Breast epithelium (tissue), 4 donors: ENCODE data around the gene NTRK2. TPM values are rescaled to one million over a fixed set of nuclear protein-coding genes. Genes with fewer than 3 reads are reported as not detected.

Experiments
- DNase-seq, 2 donors: peaks; one replicate each; pipeline ENCODE4 v3.0.0-alpha.2; 2019; ENCODE audit warnings: low spot score in 2 of 2
- H3K27ac ChIP-seq, 2 donors: fragments of 200-600 bp; sonication (generic) in 1 of 2; one replicate each; pipeline ENCODE4 v1.5.1; 2016 to 2019; ENCODE audit warnings: mild to moderate bottlenecking in 1 of 2
- H3K27me3 ChIP-seq, 2 donors: fragments of 200-600 bp; sonication (generic) in 1 of 2; one replicate each; pipeline versions ENCODE4 v1.5.1 to v1.6.0; 2017 to 2019; ENCODE audit warnings: control low read depth in 1 of 2, mild to moderate bottlenecking in 1 of 2
- H3K36me3 ChIP-seq: fragments of 200-600 bp; one replicate; pipeline ENCODE4 v1.5.1; 2019
- H3K4me1 ChIP-seq, 2 donors: fragments of 200-600 bp; sonication (generic); one replicate each; pipeline ENCODE4 v1.5.1; 2016 to 2019; ENCODE audit warnings: control low read depth in 1 of 2
- H3K4me3 ChIP-seq, 3 donors: fragments of 200-600 bp; sonication (generic); 1 replicate in 2 of 3; 2 replicates in 1 of 3; pipeline ENCODE4 v1.5.1; 2016 to 2019; ENCODE audit warnings: mild to moderate bottlenecking in 3 of 3, moderate library complexity in 2 of 3
- H3K9me3 ChIP-seq, 2 donors: fragments of 200-600 bp; sonication (generic) in 1 of 2; one replicate each; pipeline ENCODE4 v1.5.1; 2016 to 2019; ENCODE audit warnings: control low read depth in 1 of 2
- POLR2A ChIP-seq: fragments of 450-650 bp; IDR thresholded peaks from one replicate; pipeline ENCODE4 v1.6.1; 2016; ENCODE audit warnings: antibody characterized with exemption, mild to moderate bottlenecking, moderate library complexity
- POLR2AphosphoS5 ChIP-seq, 3 donors: sonication (generic); formaldehyde crosslinking; IDR thresholded peaks; one replicate each; pipeline ENCODE4 v1.6.1; 2017; ENCODE audit warnings: antibody characterized with exemption in 3 of 3
- intact Hi-C: fragments of 100-400 bp; cut with DNase I; formaldehyde crosslinking; loops from one replicate; pipeline ENCODE4 v1.15.1; 2023; ENCODE audit warnings: low total_unique reads
- total RNA-seq, 3 donors: library from RNA; depleted of rRNA; stranded (reverse); fragments of >200 nt; gene quantifications; one replicate each; pipeline ENCODE4 v1.1.0, GENCODE V29; 2016
- TF ChIP-seq, protein P1 (sequence below), 3 donors: fragments of 450-650 bp; IDR thresholded peaks; one replicate each; pipeline ENCODE4 v1.5.1; 2016 to 2017; ENCODE audit warnings: antibody characterized with exemption in 3 of 3, mild to moderate bottlenecking in 3 of 3, moderate library complexity in 3 of 3

Gene NTRK2
- total RNA-seq, 3 donors from 2014 or later, result 25.9 to 134 (median 112) TPM

DNA sequence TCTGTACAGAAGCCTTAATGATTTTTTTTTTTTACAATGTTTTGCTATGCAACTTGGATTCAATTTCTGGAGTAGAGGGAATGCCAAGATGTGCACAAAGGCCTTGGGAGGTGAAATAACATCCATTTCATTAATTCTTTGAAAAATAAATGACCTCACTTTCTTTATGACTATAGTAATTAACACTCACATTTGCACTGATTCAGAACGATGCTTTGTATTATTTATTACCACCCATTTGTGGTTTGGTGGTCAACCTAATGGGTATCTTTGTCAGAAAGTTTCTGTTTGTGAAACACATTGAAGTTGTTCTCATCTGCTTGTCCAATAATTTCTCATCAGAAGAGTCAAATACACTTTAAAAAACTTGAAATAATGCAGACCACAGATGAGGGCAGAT, 169.3 kb downstream of the NTRK2 start:
- Histone ChIP-seq H3K4me1 (no peaks in the 10 kb centered on the region), H3K27ac (no peak overlapping the region), H3K27me3 (no peaks in the 10 kb centered on the region), H3K4me3 (no peak overlapping the region), H3K9me3 (no peaks in the 10 kb centered on the region), H3K36me3 (no peaks in the 10 kb centered on the region)
- TF ChIP-seq, protein P1, sequence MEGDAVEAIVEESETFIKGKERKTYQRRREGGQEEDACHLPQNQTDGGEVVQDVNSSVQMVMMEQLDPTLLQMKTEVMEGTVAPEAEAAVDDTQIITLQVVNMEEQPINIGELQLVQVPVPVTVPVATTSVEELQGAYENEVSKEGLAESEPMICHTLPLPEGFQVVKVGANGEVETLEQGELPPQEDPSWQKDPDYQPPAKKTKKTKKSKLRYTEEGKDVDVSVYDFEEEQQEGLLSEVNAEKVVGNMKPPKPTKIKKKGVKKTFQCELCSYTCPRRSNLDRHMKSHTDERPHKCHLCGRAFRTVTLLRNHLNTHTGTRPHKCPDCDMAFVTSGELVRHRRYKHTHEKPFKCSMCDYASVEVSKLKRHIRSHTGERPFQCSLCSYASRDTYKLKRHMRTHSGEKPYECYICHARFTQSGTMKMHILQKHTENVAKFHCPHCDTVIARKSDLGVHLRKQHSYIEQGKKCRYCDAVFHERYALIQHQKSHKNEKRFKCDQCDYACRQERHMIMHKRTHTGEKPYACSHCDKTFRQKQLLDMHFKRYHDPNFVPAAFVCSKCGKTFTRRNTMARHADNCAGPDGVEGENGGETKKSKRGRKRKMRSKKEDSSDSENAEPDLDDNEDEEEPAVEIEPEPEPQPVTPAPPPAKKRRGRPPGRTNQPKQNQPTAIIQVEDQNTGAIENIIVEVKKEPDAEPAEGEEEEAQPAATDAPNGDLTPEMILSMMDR (IDR thresholded peaks at IDR 0.05), result no peak
- no peak for TF ChIP-seq POLR2A
- no peak for TF ChIP-seq POLR2AphosphoS5 (IDR thresholded peaks at IDR 0.05)
- intact Hi-C loops, result no loop called here
- DNase-seq, result no peak

DNA sequence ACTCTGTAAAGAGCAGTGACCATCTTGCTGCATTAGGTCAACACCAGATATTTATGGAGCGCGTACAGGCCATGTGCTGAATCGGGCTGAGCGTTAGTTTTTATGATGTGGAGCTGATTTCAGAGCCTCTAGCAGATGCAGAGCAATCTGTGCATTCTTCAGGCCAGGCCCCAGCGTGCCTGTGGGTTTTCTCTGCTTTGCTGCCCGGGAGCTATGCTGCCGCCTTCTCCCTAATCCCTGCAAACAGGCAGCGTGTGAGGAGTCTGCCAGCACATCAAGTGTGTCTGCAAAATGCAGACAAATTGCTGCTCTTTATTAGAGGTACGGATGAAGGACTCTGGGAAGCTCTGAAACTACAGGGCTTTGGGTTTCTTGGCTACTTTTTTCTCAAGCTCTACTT, 170.0 kb downstream of the NTRK2 start:
- DNase-seq, result no peak

DNA sequence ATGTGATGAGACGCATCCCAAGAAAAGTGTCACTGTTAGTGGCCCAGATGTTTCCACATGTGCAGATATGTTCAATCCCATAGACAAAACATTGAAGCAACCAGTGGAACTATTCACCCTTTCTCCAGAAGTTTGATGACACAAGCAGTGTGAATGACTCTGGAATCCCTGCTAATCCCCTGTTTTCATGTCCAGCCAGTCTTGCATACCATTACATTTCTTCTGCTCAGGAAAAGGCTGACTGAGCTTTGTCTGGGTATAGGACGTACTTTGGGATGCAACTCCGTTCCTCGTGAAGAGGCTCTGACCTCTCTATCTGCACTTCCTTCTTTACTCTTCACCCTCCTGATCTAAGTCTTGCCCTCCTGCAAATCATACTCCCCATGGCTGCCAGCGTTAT, 172.4 kb downstream of the NTRK2 start:
- Histone ChIP-seq H3K9me3 (no peaks in the 10 kb centered on the region), H3K27me3 (no peaks in the 10 kb centered on the region), H3K27ac (no peak overlapping the region), H3K4me1 (no peaks in the 10 kb centered on the region), H3K36me3 (no peaks in the 10 kb centered on the region), H3K4me3 (no peak overlapping the region)
- intact Hi-C loops, result no loop called here
- TF ChIP-seq POLR2A, result no peak
- TF ChIP-seq, protein P1 (IDR thresholded peaks at IDR 0.05), result no peak
- no peak for TF ChIP-seq POLR2AphosphoS5 (IDR thresholded peaks at IDR 0.05)
- DNase-seq, result no peak

More for the DNA sequence above, 170.0 kb downstream of the NTRK2 start:
- TF ChIP-seq, protein P1 (IDR thresholded peaks at IDR 0.05), result no peak
- H3K36me3 ChIP-seq, result no peaks in the 10 kb centered on the region
- H3K4me1 ChIP-seq, result no peaks in the 10 kb centered on the region
- H3K27ac ChIP-seq, result no peak overlapping the region
- no peaks in the 10 kb centered on the region for H3K9me3 ChIP-seq
- intact Hi-C loops, result no loop called here
- H3K4me3 ChIP-seq, result no peak overlapping the region
- no peaks in the 10 kb centered on the region for H3K27me3 ChIP-seq

DNA sequence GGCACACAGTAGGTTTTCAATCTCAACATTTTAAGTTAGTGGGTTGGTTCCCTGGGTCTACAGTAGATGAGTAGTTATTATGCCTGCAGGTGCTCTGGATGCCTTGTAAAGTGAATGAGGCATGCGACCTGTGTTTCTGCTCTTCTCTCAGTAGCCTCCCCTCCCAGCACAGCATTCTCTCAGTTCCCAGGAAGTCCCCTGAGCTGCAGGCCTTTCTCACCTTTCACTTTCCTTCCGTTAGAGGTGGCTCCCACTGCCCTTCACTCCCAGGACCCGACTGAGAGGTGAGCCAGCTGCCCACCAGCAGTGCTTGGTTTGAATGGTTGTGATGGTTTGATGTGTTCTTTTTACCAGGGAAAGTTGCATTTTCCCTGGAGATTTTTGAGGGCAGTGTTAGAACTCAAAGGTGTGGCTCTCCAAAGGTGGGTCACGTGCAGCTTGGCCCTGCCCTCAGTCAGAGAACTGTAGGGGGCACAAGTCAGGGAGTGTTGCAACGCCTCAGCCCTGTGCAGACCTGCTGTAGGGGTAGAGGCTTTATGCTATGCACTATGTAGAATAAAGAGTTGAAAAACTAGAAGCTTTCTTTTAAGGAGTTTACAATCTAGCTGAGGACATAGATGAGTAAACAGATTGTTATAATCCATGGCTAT, 173.8 kb downstream of the NTRK2 start:
- no peaks in the 10 kb centered on the region for H3K9me3 ChIP-seq
- TF ChIP-seq, protein P1 (IDR thresholded peaks at IDR 0.05), result no peak
- H3K4me3 ChIP-seq, result no peak overlapping the region
- intact Hi-C loops, result no loop called here
- H3K27me3 ChIP-seq, result no peaks in the 10 kb centered on the region
- no peak overlapping the region for H3K27ac ChIP-seq
- H3K4me1 ChIP-seq, result no peaks in the 10 kb centered on the region
- no peaks in the 10 kb centered on the region for H3K36me3 ChIP-seq
- DNase-seq, result no peak

DNA sequence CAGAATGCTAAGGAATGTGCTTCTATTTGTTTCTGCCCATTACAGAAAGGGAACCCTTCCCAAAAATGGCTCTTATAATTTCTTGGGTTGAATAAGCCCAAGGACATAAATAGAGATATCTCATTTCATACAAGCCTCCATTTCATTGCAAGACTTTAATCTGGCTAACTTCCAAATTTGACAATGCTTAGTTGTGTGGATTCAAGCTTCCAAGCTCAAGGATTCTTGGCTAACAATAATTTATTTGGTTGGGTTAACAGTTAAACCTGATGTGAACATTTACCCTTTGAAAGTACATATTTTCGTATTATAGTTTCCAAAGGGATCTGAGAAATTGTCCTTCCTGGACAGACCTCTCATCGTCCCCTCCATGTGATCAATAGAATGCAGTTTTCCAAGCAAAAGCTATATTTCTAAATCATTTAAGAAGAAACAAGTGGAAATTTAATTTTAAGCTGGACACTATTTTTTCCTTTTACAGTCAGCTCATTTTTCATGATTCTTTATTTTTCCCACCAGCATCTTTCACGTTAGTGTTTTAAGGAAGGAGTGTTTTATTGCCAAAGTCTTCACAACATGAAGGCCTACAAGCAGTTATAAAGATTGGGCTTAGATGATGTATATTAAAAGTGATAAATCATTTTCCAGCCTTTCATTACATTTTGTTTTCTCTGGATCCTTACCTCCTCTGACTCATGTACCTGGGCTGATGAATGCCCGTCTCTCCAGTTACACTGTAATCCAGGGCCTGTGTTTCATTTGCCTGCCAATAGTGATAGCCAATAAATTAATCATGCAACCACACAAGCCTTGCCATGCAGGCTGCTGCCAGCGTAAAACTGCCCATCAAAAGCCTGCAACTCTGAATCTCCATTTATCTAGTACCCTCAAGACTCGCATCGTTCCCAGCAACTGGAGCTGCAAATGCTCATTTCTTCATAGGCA, 176.7 kb downstream of the NTRK2 start:
- Histone ChIP-seq H3K27me3 (no peaks in the 10 kb centered on the region), H3K4me3 (no peak overlapping the region), H3K4me1 (no peaks in the 10 kb centered on the region), H3K9me3 (no peaks in the 10 kb centered on the region), H3K36me3 (no peaks in the 10 kb centered on the region), H3K27ac (peak overlapping the region in 1 of 2 donors; percentile 37)
- intact Hi-C loops, result no loop called here
- TF ChIP-seq POLR2AphosphoS5 (IDR thresholded peaks at IDR 0.05) (no peak), POLR2A (no peak)
- TF ChIP-seq, protein P1 (IDR thresholded peaks at IDR 0.05), result no peak
- DNase-seq, result no peak
